GM18505 (cell line): ENCODE data around the gene TMEM92.
"Not testable (repeated sequence)": the region's sequence is repeated elsewhere in the genome, so short reads cannot be mapped to it uniquely, and the experiment has no call there.

Experiments used
- ATAC-seq: cut with Tn5 transposase; IDR thresholded peaks from one replicate; pipeline ENCODE4 v1.9.1; 2021; ENCODE audit not compliant: unreplicated experiment
- POLR2A ChIP-seq: IDR thresholded peaks from 4 replicates; pipeline ENCODE4 v1.6.1; 2011; ENCODE audit warnings: borderline replicate concordance; ENCODE audit not compliant: insufficient read depth, insufficient read length; ENCODE audit errors: extremely low read depth

The TMEM92 gene

GRCh38 chr17:50276588-50277356 is 2.5 kb downstream of the TMEM92 start:
- ATAC-seq: no peak
- no peak for TF ChIP-seq POLR2A

GRCh38 chr17:50277357-50277754 is 3.1 kb downstream of the TMEM92 start:
- ATAC-seq: no peak
- no peak for TF ChIP-seq POLR2A

- no peak for TF ChIP-seq POLR2A
- ATAC-seq: no peak
Observed at GRCh38 chr17:50278526-50279180, 4.4 kb downstream of the TMEM92 start.

DNA sequence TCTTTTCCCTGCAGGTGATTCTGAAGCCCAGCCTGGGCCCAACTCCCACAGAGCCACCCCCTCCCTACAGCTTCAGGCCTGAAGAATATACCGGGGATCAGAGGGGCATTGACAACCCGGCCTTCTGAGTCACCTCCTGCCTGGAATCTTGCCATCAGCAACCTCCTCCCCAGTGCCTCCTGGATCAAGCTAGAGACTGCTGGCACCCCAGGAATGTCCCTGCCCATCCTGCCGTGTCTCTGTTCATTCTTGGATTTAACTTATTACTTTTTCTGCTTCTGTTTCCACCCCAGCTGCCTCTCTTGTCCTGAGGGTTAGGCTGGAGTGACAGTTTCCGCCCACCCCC is 4.9 kb downstream of the TMEM92 start:
- TF ChIP-seq POLR2A: no peak
- no peak for ATAC-seq

DNA sequence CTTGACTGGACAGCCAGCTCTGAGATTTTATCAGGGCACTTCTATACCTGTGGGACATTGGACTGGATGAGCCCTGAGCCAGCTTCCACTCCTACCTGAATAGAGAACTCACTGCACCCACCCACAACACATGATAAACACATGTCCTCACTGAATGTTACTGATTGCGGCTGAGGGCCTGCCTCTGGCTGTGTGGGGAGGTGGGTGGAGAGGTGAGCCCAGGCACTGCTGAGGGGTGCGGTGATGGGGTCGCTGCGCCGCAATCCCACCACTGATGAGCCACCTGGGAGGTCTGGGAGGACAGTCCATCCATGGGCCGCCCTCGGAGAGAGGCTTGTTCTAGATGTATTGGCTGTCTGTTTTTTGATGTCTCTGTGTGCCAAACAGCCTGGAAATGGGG is 5.4 kb downstream of the TMEM92 start:
- TF ChIP-seq POLR2A: no peak
- ATAC-seq: no peak

GRCh38 chr17:50280068-50280467 is 5.8 kb downstream of the TMEM92 start:
- TF ChIP-seq POLR2A: no peak
- no peak for ATAC-seq

DNA sequence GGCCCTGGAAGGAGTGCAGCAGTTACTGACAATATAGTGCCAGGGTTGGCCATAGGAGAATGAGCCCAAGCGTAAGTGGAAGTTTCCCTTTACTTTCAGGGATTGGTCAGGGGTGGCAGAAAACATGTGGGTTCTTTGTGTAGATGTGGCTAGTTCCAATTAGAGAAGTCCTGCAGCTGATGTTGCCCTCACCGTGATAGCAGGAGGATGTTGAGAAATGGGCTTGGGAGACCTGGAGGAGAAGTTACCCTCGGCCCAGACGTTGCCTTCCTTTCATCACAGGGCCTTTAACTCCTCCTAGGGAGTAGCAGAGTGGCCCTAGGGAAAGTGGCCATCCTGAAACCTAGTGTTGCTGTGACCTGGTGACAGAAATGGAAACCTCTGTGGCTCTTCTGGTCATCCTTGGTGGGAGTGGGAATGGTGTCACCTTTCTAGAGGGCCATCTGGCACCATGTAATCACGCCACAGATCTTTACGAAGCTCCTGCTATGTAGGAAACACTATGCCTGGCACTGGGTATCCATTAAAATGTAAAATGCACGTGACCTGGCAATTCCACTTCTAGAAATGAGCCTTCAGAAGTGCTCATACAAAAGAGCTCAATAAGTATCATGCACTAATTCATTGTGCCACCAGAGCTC is 6.7 kb downstream of the TMEM92 start:
- ATAC-seq: no peak
- no peak for TF ChIP-seq POLR2A

DNA sequence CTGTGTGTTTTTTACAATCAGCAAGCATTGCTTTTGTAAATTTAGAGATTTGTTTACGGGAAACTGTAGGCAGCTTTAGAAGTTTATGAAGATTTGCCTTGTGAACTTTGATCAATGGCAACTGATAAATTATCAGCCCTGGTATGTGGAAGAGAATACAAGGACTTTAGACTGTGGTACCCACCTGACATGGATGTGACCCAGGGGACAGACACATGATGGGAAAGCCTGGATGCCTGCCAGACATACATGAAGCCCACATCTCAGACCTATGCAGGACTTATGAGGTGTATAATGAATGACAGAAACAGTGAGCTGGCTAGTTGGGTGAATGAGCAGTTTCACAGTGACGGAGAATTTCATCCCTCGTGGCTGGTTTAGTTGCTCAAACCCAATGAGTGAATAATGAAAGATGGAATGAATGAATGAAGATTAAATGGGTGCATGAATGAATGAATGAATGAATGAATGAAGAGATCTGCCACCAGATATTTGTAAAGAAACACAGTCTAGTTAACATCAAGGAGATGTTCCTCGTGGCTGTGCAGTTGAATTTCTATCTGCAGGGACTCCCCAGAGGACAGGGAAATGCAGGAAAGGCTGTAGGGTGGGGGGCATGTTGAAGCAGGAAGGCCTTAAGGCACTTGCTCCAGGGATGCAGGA is 7.6 kb downstream of the TMEM92 start:
- ATAC-seq: no peak
- TF ChIP-seq POLR2A: no peak

DNA sequence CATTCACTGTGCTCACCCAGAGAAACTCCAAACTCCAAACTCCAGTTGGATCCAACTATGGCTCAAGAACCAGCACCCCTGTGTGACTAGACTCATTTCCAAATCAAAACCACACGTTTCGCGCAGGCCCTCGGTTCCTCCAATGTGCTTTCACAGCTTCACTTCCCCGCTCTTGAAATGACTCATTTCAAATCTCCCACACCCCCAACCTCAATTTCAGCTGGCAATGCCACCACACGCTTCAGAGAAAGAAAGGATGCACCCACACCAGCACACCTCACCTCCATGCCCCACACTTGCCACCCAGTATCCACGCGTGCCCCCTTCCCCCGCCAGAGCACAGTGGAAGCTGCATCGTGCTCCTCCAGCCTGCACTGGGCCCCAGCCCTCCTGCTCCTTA is 9.0 kb downstream of the TMEM92 start:
- no peak for ATAC-seq
- no peak for TF ChIP-seq POLR2A

DNA sequence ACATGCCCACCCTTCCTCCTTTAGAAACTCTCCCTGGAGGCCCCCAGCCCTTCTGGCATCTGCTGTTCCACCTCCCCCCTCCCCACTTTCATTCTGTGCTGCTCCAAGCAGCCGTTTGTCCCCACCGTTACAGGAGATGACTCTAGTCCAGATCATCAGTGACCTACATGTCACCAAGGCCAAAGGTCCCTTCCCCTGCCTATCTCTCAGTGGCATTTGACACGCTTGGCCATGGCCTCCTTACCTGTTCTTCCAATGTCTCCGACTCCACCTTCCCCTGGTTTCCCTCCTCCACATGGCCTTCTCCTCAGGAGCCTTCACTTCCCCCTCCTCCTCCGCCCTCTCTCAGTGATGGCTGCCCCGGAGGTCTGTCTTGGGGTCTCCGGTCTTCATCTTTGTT is 9.4 kb downstream of the TMEM92 start:
- no peak for TF ChIP-seq POLR2A
- no peak for ATAC-seq

DNA sequence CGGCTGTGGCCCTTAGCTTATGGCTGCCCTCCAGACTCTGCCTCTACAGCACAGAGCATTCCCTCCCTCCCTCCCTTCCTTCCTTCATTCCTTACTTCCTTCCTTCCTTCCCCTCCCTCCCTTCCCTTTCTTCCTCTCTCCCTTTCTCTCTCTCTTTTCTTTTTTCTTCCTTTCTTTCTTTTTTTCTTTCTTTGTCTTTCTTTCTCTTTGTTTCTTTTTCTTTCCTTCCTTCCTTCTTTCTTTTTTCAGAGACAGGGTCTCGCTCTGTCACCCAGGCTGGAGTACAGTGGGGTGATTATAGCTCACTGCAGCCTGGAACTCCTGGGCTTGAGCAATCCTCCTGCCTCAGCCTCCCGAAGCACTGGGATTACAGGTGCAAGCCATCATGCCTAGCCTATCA is 11.7 kb downstream of the TMEM92 start:
- no peak for ATAC-seq
- TF ChIP-seq POLR2A: no peak

DNA sequence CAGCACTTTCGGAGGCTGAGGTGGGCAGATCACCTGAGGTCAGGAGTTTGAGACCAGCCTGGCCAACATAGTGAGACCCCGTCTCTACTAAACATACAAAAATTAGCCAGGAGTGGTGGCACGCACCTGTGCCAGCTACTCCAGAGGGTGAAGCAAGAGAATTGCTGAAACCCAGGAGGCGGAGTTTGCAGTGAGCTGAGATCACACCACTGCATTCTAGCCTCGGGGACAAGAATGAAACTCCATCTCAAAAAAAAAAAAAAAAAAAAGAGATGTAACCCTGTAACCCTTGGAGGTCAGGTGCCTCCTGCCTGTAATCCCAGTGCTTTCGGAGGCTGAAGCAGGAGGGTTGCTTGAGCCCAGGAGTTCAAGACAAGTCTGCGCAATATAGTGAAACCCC is 13.0 kb downstream of the TMEM92 start:
- not testable (repeated sequence) for ATAC-seq

DNA sequence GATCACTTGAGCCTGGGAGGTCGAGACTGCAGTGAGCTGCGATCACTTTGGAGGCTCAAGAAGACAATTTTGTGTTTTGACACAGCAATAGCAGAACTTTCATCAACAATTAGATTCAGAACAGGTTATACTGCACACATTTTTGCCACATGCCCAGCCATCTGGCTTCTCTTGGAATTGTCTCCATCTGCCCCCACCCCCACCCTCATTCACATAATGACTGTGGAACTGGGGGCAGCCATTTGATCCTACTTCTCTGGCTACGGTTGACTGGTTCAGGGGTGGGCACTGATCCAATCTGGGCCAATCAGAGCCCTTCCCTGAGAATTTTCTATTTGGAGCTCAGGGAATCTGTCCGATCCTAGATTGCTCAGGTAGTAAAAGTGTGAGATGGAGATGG is 14.0 kb downstream of the TMEM92 start:
- no peak for TF ChIP-seq POLR2A
- no peak for ATAC-seq

GRCh38 chr17:50289278-50289677 is 15.0 kb downstream of the TMEM92 start:
- ATAC-seq: no peak
- no peak for TF ChIP-seq POLR2A

GRCh38 chr17:50289991-50290702 is 15.9 kb downstream of the TMEM92 start:
- no peak for TF ChIP-seq POLR2A
- ATAC-seq: no peak
